ENCODE measurements around the gene MINDY3.
"Not testable (repeated sequence)": the region's sequence is repeated elsewhere in the genome, so short reads cannot be mapped to it uniquely, and the experiment has no call there.

The MINDY3 gene

GRCh38 chr10:15764892-15765454 is 95.3 kb downstream of the MINDY3 start:
- DNase-seq, result no peak

- no peak for DNase-seq
Observed at GRCh38 chr10:15763006-15763405, 97.3 kb downstream of the MINDY3 start.

GRCh38 chr10:15762239-15762638 is 98.1 kb downstream of the MINDY3 start:
- not testable (repeated sequence) for DNase-seq

- DNase-seq, result not testable (repeated sequence)
Observed at GRCh38 chr10:15761224-15761623, 99.1 kb downstream of the MINDY3 start.

GRCh38 chr10:15760681-15761080 is 99.6 kb downstream of the MINDY3 start:
- DNase-seq, result no peak

GRCh38 chr10:15759265-15759664 is 101.0 kb downstream of the MINDY3 start:
- DNase-seq, result no peak

GRCh38 chr10:15758618-15759017 is 101.7 kb downstream of the MINDY3 start:
- DNase-seq, result no peak

GRCh38 chr10:15754937-15755336 is 105.4 kb downstream of the MINDY3 start:
- no peak for DNase-seq

GRCh38 chr10:15751046-15751445 is 109.3 kb downstream of the MINDY3 start:
- no peak for DNase-seq

- DNase-seq, result no peak
Observed at GRCh38 chr10:15748126-15748525, 112.2 kb downstream of the MINDY3 start.

- DNase-seq, result no peak
Observed at GRCh38 chr10:15747632-15748031, 112.7 kb downstream of the MINDY3 start.

- no peak for DNase-seq
Observed at GRCh38 chr10:15745751-15746150, 114.6 kb downstream of the MINDY3 start.

GRCh38 chr10:15744217-15744865 is 116.0 kb downstream of the MINDY3 start:
- DNase-seq, result peak; percentile 34

- no peak for DNase-seq
Observed at GRCh38 chr10:15743443-15743842, 116.9 kb downstream of the MINDY3 start.

GRCh38 chr10:15742836-15743235 is 117.5 kb downstream of the MINDY3 start:
- DNase-seq, result no peak

GRCh38 chr10:15742102-15742501 is 118.2 kb downstream of the MINDY3 start:
- DNase-seq, result no peak

- DNase-seq, result no peak
Observed at GRCh38 chr10:15741581-15741980, 118.7 kb downstream of the MINDY3 start.

GRCh38 chr10:15740261-15740660 is 120.0 kb downstream of the MINDY3 start:
- DNase-seq, result no peak

GRCh38 chr10:15739254-15739970 is 120.9 kb downstream of the MINDY3 start:
- DNase-seq, result no peak

GRCh38 chr10:15738270-15738925 is 121.9 kb downstream of the MINDY3 start:
- DNase-seq, result no peak

- DNase-seq, result no peak
Observed at GRCh38 chr10:15737656-15738055, 122.7 kb downstream of the MINDY3 start.

- no peak for DNase-seq
Observed at GRCh38 chr10:15735763-15736162, 124.5 kb downstream of the MINDY3 start.

GRCh38 chr10:15730341-15730740 is 130.0 kb downstream of the MINDY3 start:
- no peak for DNase-seq

- no peak for DNase-seq
Observed at GRCh38 chr10:15729890-15730289, 130.4 kb downstream of the MINDY3 start.

Data from stimulated activated CD4-positive, alpha-beta T cell treated with anti-CD3 and anti-CD28 coated beads, Interleukin-1b, Interleukin-23, amount 100 ng/mL, for 48 hours (primary cell).